DND-41 (cell line): ENCODE measurements around the gene ASB4.

Source experiments
- ATAC-seq: fragments of 200-7000 bp; cut with Tn5 transposase; 3 replicates; pipeline ENCODE4 v1.9.1; 2021; ENCODE audit warnings: low read depth; ENCODE audit not compliant: insufficient read depth
- DNase-seq: peaks from one replicate; pipeline ENCODE4 v3.0.0-alpha.2; 2020
- H2AFZ ChIP-seq: 2 replicates; pipeline ENCODE4 v1.6.0; 2012; ENCODE audit warnings: low read depth, low read length
- H3K27ac ChIP-seq: 2 replicates; pipeline ENCODE4 v1.5.1; 2012; ENCODE audit warnings: low read length, inconsistent platforms
- H3K27me3 ChIP-seq: fragments of 200-600 bp; sonication (generic); 2 replicates; pipeline ENCODE4 v1.6.0; 2012; ENCODE audit warnings: low read length, mild to moderate bottlenecking, inconsistent platforms; ENCODE audit not compliant: insufficient read depth, poor library complexity
- H3K36me3 ChIP-seq: 2 replicates; pipeline ENCODE4 v1.5.1; 2012; ENCODE audit warnings: low read length, inconsistent platforms; ENCODE audit not compliant: insufficient read depth
- H3K4me1 ChIP-seq: 2 replicates; pipeline ENCODE4 v1.5.1; 2012; ENCODE audit warnings: mild to moderate bottlenecking, low read length; ENCODE audit not compliant: insufficient read depth
- H3K4me2 ChIP-seq: 2 replicates; pipeline ENCODE4 v1.6.0; 2012; ENCODE audit warnings: mild to moderate bottlenecking, moderate library complexity, low read length, inconsistent platforms; ENCODE audit not compliant: insufficient read depth
- H3K4me3 ChIP-seq, 2 experiments: fragments of 200-600 bp in 1 of 2; shearing (Covaris generic) in 1 of 2; 2 replicates each; pipeline ENCODE4 v1.5.1; 2012 to 2016; ENCODE audit warnings: inconsistent platforms in 2 of 2, low read length in 2 of 2, mild to moderate bottlenecking in 2 of 2, low read depth in 1 of 2, moderate library complexity in 1 of 2
- H3K79me2 ChIP-seq: 2 replicates; pipeline ENCODE4 v1.6.0; 2012; ENCODE audit warnings: low read length, inconsistent platforms; ENCODE audit not compliant: insufficient read depth
- H3K9ac ChIP-seq: 2 replicates; pipeline ENCODE4 v1.6.0; 2012; ENCODE audit warnings: low read depth, mild to moderate bottlenecking, inconsistent platforms, low read length, moderate library complexity
- H3K9me3 ChIP-seq: 2 replicates; pipeline ENCODE4 v1.5.1; 2012; ENCODE audit warnings: low read length, moderate library complexity, mild to moderate bottlenecking, inconsistent platforms; ENCODE audit not compliant: insufficient read depth, severe bottlenecking
- H4K20me1 ChIP-seq: 2 replicates; pipeline ENCODE4 v1.6.0; 2012; ENCODE audit warnings: low read length; ENCODE audit not compliant: insufficient read depth
- EZH2 ChIP-seq: IDR thresholded peaks from 3 replicates; pipeline ENCODE4 v1.6.1; 2012; ENCODE audit warnings: borderline replicate concordance, low read depth, mild to moderate bottlenecking, moderate library complexity, low read length, inconsistent platforms; ENCODE audit not compliant: severe bottlenecking
- TF ChIP-seq, protein P1 (sequence below): IDR thresholded peaks from 2 replicates; pipeline ENCODE4 v1.5.1; 2012; ENCODE audit warnings: borderline replicate concordance, low read length, moderate library complexity, mild to moderate bottlenecking; ENCODE audit not compliant: poor library complexity, severe bottlenecking; ENCODE audit errors: extremely low read depth

The ASB4 gene

DNA sequence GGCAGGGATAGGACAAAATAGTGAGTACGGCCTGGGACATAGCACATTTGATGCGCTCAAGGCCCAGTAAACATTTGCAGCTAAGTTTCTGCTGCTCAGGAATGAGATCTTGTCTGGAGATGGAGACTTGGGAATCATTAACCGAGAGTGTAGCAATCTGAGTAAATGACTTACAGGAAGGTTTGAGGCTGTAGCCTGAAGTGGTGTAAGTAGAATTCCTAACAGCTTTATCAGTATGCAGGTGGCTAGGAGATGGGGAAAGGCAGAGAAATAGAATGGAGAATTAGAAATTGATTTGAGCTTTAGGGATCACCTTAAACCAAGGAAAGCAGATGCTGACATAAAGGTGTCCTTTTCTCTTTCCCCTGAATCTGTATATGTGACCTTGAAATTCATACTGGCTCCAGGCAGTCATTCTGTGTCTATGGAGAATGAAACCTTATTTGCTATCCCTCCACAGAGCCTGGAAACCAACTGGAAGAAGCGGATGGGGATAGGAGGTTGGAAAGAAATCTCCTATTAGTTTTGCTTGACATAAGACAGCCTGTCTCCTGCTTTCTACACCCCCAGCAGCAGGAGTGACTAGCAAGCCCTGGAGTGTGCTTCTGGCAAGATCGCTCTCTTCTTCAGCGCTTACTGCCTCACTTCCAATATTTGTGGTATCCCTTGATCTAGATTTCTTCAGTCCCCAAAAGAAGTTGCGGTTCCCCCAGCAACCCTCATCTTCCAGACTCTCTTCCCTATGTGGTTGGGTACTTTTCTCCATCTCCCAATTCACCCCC lies 44.5 kb upstream of the ASB4 start:
- ATAC-seq, result no peak
- TF ChIP-seq, protein P1, sequence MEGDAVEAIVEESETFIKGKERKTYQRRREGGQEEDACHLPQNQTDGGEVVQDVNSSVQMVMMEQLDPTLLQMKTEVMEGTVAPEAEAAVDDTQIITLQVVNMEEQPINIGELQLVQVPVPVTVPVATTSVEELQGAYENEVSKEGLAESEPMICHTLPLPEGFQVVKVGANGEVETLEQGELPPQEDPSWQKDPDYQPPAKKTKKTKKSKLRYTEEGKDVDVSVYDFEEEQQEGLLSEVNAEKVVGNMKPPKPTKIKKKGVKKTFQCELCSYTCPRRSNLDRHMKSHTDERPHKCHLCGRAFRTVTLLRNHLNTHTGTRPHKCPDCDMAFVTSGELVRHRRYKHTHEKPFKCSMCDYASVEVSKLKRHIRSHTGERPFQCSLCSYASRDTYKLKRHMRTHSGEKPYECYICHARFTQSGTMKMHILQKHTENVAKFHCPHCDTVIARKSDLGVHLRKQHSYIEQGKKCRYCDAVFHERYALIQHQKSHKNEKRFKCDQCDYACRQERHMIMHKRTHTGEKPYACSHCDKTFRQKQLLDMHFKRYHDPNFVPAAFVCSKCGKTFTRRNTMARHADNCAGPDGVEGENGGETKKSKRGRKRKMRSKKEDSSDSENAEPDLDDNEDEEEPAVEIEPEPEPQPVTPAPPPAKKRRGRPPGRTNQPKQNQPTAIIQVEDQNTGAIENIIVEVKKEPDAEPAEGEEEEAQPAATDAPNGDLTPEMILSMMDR, result no peak
- no peak for TF ChIP-seq EZH2
- no peaks in the 10 kb centered on the region for H3K27me3 ChIP-seq

DNA sequence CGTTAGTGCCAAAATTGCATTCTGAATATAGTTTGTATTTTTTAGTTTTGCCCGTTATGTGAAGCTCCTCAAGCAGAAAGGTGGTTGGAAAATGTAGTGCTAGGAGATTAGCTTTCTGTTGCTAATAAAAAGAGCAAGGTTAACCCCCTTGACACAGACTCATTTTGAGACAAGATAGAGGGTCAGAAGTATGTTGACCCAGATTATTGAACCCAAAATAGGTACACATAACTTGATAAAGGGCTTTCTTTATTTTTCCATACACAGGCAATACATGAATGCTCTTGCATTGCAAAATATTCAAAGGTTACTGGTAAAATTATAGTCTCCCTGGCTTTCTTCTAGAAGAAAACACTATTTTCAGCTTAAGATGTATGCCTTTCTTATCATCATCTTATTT lies 40.9 kb upstream of the ASB4 start:
- no peak for ATAC-seq
- Histone ChIP-seq H3K9ac (no peak overlapping the region), H4K20me1 (no peaks in the 10 kb centered on the region), H3K27me3 (no peaks in the 10 kb centered on the region), H3K27ac (no peak overlapping the region), H3K36me3 (no peaks in the 10 kb centered on the region), H3K79me2 (no peaks in the 10 kb centered on the region), H2AFZ (no peak overlapping the region), H3K4me3 (no peak overlapping the region), H3K9me3 (no peaks in the 10 kb centered on the region), H3K4me1 (no peaks in the 10 kb centered on the region), H3K4me2 (no peak overlapping the region)
- TF ChIP-seq, protein P1, result no peak
- no peak for TF ChIP-seq EZH2
- no peak for DNase-seq

More for the DNA sequence above, 44.5 kb upstream of the ASB4 start:
- H3K4me3 ChIP-seq, result no peak overlapping the region
- DNase-seq, result no peak
- H3K79me2 ChIP-seq, result no peaks in the 10 kb centered on the region
- H3K9ac ChIP-seq, result no peak overlapping the region
- no peaks in the 10 kb centered on the region for H3K36me3 ChIP-seq
- H4K20me1 ChIP-seq, result no peaks in the 10 kb centered on the region
- no peak overlapping the region for H3K27ac ChIP-seq
- H2AFZ ChIP-seq, result no peak overlapping the region
- H3K4me1 ChIP-seq, result no peaks in the 10 kb centered on the region
- no peak overlapping the region for H3K4me2 ChIP-seq
- H3K9me3 ChIP-seq, result no peaks in the 10 kb centered on the region

DNA sequence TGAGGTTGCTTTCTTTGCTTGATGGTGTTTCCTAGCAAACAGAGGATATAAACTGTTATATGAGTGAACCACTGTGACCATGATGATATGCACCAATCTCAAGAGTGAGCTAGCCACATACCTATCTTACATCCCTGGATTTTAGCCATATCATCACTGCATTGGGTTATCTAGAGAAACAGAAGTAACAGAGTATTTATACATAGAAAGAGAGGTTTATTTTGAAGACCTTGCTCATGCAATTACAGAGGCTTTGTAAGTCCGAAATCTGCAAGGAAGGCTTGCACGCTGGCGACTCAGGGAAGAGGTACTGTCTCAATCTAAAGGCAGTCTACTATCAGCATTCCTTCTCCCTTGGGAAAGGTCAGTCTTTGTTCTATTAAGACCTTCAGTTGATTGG lies 39.1 kb upstream of the ASB4 start:
- H2AFZ ChIP-seq, result no peak overlapping the region
- DNase-seq, result no peak
- no peak overlapping the region for H3K27ac ChIP-seq
- no peaks in the 10 kb centered on the region for H3K9me3 ChIP-seq
- no peak overlapping the region for H3K4me3 ChIP-seq
- H3K9ac ChIP-seq, result no peak overlapping the region
- no peaks in the 10 kb centered on the region for H3K79me2 ChIP-seq
- H3K4me2 ChIP-seq, result no peak overlapping the region
- no peaks in the 10 kb centered on the region for H3K27me3 ChIP-seq
- no peak for TF ChIP-seq EZH2
- TF ChIP-seq, protein P1, result no peak
- no peaks in the 10 kb centered on the region for H4K20me1 ChIP-seq
- no peaks in the 10 kb centered on the region for H3K36me3 ChIP-seq
- no peak for ATAC-seq
- no peaks in the 10 kb centered on the region for H3K4me1 ChIP-seq
